GM19351 (cell line): ENCODE data around the gene CHST8.
"Not testable (repeated sequence)": the region's sequence is repeated elsewhere in the genome, so short reads cannot be mapped to it uniquely, and the experiment has no call there.

Experiments
- ATAC-seq: cut with Tn5 transposase; IDR thresholded peaks from one replicate; pipeline ENCODE4 v1.9.1; 2021; ENCODE audit warnings: mild to moderate bottlenecking, moderate library complexity; ENCODE audit not compliant: unreplicated experiment

CHST8 gene

GRCh38 chr19:33641261-33641660 is 19.5 kb downstream of the CHST8 start:
- ATAC-seq = no peak

GRCh38 chr19:33641956-33642498 is 20.3 kb downstream of the CHST8 start:
- no peak for ATAC-seq

DNA sequence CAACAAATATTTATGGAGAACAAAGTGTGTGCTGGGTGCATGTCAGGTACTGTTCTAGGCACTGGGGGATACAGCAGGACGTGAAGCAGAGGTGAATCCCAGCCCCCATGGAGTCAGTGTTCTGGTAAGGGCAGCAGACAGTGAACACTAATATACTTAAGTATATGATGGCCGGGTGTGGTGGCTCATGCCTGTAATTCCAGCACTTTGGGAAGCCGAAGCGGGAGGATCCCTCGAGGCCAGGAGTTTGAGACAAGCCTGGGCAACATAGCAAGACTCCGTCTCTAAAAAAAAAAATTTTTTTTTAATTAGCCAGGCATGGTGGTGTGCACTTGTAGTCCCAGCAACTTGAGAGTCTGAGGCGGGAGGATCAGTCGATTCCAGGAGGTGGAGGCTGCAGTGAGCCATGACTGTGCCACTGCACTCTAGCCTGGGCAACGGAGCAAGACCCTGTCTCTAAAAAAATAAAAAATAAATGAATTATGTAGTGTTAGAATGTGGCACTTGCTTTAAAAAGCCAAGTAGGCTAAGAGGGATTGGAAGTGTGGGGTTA is 22.6 kb downstream of the CHST8 start:
- ATAC-seq = no peak

- ATAC-seq = no peak
Observed at GRCh38 chr19:33646306-33646705, 24.6 kb downstream of the CHST8 start.

GRCh38 chr19:33647146-33647545 is 25.4 kb downstream of the CHST8 start:
- ATAC-seq = no peak

DNA sequence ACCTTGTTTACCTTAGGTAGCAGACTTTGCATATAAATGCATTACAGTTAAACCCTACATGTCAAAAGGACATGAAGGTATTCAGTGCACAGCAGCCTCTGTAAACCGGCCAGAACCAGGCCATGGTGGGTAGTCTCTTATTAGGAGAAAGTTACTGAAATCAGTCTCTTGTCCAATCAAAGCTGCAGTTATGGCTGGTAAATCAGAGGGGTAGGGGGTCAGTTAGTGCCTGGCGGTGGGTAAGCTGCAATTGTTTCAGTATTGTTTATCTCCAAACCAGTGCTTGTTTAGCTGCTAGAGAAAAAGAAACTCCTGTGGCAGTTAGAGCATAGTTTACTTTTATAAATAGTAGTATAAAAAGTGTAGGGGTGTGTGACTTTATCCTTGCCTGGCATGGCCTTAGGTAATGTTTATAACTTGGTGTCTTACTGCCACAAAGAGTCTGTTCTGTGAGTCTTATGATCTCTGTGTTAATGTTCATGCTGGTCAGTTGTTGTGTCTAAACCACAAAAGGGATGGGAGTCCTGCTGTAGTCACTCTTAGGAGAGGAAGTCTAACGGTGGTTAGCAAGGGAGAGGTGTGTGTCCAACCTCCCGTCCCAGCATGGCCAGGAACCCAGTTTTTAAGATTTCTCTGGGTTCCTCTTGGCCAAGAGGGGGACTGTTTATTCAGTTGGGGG is 28.0 kb downstream of the CHST8 start:
- no peak for ATAC-seq

DNA sequence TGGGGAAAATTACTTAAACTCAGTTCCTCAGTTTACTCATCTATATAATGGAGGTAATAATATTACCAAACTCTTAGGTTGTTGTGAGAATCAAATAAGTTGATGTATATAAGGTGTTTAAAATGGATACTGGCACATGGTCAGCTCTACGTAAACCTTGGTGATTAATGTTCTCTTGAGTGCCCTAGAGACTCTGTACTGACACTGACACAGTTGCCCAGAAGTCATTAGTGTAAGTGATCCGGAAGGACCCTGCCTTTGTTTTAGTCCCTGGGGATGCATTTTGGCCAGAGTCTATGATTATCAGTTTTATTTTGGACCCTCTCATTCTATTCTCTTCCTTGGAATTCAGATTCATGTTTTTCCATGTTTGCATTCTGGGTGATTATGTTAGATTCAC is 31.9 kb downstream of the CHST8 start:
- no peak for ATAC-seq

GRCh38 chr19:33654840-33655508 is 33.2 kb downstream of the CHST8 start:
- no peak for ATAC-seq

DNA sequence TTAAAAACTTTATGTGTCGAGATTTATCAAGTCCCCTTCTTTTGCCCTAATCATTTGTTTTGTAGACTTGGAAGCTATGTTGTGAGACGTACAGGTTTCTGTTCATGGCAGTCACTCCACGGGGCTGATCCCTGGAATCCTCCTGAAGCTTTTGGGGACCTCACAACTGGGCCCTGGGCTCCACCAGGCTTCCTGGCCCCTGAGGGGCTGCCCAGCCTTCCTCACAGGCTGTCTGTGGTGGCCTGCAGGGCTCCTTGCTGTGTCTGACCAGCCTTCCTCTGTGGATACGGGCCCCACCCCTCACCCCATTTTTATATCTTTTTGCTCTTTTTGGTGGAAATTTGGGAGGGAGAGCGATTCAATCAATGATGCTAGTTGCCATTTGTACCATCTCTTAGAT is 38.1 kb downstream of the CHST8 start:
- no peak for ATAC-seq

GRCh38 chr19:33660410-33661124 is 38.8 kb downstream of the CHST8 start:
- no peak for ATAC-seq

GRCh38 chr19:33661336-33661735 is 39.6 kb downstream of the CHST8 start:
- no peak for ATAC-seq

DNA sequence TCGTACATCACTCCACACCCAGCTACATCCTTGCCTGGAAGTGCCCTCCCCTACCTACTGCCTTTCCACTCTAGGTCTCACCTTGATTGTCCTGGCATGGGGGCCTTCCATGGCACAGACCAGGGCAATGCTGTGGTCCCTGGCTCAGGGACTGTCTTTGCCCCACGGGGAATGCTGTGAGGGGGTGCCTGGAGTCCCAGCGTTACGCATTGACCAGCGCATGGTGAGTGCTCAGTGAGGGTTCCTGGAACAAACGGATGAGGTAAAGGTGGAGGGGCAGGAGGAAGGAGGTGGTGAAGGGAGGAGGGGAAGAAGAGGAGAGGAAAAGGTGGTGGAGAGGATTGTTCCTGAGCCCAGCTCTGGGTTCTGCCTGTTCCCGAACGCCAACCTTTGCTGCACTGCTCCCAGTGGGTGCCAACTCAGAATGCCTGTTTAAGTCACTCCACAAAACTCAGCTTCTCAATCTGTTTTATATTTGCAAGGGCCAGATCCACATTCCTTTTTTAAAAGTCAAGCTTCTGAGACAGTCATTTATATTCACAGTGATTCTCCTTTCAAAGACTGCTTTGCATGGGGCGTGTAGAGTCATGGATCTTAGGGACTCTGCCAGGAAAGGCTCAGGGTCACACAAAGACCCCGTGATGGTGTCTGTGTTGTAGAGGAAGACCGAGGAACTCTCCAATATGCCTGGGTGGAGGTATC is 40.8 kb downstream of the CHST8 start:
- no peak for ATAC-seq

DNA sequence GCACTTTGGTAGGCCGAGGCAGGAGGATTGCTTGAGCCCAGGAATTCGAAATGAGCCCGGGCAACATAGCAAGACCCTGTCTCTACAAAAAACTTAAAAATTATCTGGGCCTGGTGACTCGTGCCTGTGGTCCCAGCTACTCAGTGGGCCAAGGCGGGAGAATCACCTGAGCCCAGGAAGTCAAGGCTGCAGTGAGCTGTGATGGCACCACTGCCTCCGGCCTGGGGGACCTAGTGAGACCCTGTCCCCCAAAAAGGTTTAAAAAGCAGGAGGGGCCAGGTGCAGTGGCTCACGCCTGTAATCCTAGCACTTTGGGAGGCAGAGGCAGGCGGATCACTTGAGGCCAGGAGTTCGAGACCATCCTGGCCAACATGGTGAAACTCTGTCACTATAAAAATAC is 41.6 kb downstream of the CHST8 start:
- ATAC-seq = not testable (repeated sequence)

DNA sequence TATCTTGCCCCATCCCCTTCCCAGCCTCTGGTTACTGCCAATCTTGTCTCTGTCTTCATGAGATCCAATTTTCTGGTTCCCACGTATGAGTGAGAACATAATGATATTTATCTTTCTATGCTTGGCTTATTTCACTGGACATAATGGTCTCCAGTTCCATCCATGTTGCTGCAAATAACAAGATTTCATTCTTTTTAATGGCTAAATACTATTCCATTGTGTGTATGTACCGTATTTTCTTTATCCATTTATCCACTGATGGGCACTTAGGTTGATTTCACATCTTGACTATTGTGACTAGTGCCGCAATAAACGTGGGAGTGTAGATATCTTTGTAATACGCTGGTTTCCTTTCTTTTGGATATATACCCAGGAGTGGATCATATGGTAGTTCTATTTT is 43.0 kb downstream of the CHST8 start:
- ATAC-seq = no peak

DNA sequence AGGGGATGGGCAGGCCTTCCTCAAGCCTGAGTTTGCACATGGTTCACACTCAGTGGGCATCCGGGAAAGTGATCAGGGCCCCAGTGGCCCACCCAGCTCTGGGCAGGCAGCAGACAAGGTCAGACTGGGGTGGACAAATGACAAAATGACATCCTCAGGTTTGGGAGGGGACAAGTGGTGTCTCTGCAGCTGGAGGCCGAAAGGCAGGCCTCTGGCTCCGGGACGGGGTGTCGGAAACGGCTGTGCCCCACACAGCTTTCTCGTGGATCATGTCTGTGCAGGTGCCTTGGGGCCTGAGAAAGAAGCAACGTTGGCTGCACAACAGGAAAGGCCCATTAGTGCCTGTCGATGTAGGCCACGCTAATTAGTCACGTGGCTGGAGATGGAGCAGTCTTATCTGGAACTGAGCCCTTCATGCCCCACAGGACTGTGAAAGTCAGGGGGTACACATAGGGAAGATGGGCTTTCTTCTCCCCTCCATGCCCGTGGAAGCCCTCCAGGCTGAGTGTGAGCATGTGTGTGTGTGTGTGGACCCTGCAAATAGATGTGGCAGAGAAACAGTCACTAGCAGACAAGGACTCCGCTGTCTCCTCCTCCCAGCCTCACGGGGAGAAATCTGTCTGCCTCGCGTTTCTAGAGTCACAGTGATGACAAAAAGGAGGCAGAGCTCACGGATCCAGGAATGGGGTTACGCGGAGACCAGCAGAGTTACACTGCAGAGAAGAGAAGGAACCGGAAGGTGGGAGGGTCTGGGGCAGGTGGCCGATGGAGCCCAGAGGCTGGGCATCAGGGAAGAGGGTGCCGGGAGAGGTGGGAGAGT is 44.2 kb downstream of the CHST8 start:
- ATAC-seq = no peak

- no peak for ATAC-seq
Observed at GRCh38 chr19:33667141-33667650, 45.4 kb downstream of the CHST8 start.

DNA sequence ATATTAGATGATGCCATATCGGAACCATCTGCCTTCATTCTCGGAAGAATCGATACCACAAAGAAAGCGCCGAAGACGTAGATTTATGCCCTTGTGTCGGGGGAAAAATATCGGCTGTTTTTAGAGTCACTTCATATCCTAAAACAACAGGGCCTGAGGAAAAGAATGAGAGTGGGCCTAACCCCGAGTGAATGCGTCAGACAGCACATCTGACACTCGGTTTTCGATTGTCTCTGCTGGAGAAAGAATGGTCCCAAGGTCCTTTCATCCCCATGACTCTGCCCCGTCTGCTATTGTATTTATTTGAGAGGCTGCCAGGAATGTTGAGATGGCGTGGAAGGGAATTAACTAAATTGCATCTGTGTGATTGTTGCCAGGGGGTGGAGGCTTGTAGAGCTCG is 46.1 kb downstream of the CHST8 start:
- ATAC-seq = no peak

DNA sequence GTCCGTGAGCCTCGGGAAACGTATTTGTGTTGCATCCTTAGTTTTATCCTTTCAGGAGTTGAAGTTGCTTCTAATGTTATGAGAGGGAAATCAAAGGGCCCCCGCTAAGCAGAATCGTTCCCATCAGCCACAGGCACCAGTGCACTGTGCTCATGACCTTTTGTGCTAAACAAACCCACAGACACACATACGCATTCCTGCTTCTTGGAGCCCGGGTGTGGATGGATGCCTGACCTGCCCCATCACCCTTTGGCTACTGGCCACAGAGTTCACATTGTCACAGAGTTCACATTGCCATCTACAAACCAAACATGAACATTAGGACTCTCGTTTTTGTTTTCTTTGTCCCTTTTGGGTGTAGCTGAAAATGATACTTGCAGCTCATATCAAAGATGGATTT is 47.2 kb downstream of the CHST8 start:
- ATAC-seq = no peak

GRCh38 chr19:33669376-33669775 is 47.6 kb downstream of the CHST8 start:
- no peak for ATAC-seq

DNA sequence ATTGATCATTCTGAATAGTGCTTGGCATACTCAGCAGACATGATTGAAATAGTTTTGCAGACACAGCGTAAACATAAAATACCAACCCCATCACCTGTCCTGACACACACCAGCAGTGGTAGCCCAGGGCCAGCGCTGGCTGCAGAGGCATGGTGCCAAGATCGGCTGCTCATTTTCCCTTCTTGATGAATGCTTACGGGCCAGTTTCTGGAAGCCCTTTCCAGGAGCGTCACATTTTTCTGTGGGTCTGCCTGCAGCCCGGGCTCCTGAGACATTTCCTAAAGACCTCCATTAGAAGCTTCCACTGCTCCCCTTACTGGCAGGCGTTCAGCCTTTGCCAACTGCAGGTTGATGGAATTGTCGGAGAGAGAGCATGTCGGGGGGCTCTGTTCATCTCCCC is 48.6 kb downstream of the CHST8 start:
- no peak for ATAC-seq
